GM08714 (cell line): ENCODE results near the gene LMO7.
A peak's percentile ranks its signal among the peaks of the same experiment; 100 is the strongest.

Experiments used
- H3K4me3 ChIP-seq: fragments of 200-500 bp; sonication (Bioruptor generic); 2 replicates; pipeline ENCODE4 v1.5.1; 2014; ENCODE audit warnings: mild to moderate bottlenecking, low read length, inconsistent platforms
- ZNF274 ChIP-seq: IDR thresholded peaks from 2 replicates; pipeline ENCODE4 v1.6.1; 2012; ENCODE audit warnings: mild to moderate bottlenecking, low read depth, low read length

Gene LMO7

GRCh38 chr13:75637181-75637750, 1.1 kb downstream of the LMO7 start:
- H3K4me3 ChIP-seq, result peak overlapping the region; percentile 64
- TF ChIP-seq ZNF274, result no peak

GRCh38 chr13:75639454-75639853, 3.3 kb downstream of the LMO7 start:
- H3K4me3 ChIP-seq, result no peak overlapping the region
- TF ChIP-seq ZNF274, result no peak

GRCh38 chr13:75641026-75641425, 4.9 kb downstream of the LMO7 start:
- no peak overlapping the region for H3K4me3 ChIP-seq
- TF ChIP-seq ZNF274, result no peak

- no peak overlapping the region for H3K4me3 ChIP-seq
- no peak for TF ChIP-seq ZNF274
These were observed 7.1 kb downstream of the LMO7 start for GRCh38 chr13:75643182-75643581.

- H3K4me3 ChIP-seq, result no peak overlapping the region
- no peak for TF ChIP-seq ZNF274
These were observed 7.6 kb downstream of the LMO7 start for GRCh38 chr13:75643693-75644092.

GRCh38 chr13:75645141-75645540, 9.0 kb downstream of the LMO7 start:
- no peak for TF ChIP-seq ZNF274
- no peak overlapping the region for H3K4me3 ChIP-seq

- peak overlapping the region; percentile 31; the same call in 1 of the 2 replicates for H3K4me3 ChIP-seq
- TF ChIP-seq ZNF274, result no peak
These were observed 11.1 kb downstream of the LMO7 start for GRCh38 chr13:75647126-75647784.

GRCh38 chr13:75648446-75648845, 12.3 kb downstream of the LMO7 start:
- no peak overlapping the region for H3K4me3 ChIP-seq
- no peak for TF ChIP-seq ZNF274

GRCh38 chr13:75651013-75651412, 14.9 kb downstream of the LMO7 start:
- H3K4me3 ChIP-seq, result no peak overlapping the region
- no peak for TF ChIP-seq ZNF274

- no peak overlapping the region for H3K4me3 ChIP-seq
- TF ChIP-seq ZNF274, result no peak
These were observed 16.6 kb downstream of the LMO7 start for GRCh38 chr13:75652726-75653125.

- H3K4me3 ChIP-seq, result no peak overlapping the region
- TF ChIP-seq ZNF274, result no peak
These were observed 20.4 kb downstream of the LMO7 start for GRCh38 chr13:75656425-75656989.

- no peak for TF ChIP-seq ZNF274
- H3K4me3 ChIP-seq, result no peak overlapping the region
These were observed 21.0 kb downstream of the LMO7 start for GRCh38 chr13:75657111-75657510.

GRCh38 chr13:75660694-75661093, 24.6 kb downstream of the LMO7 start:
- no peak overlapping the region for H3K4me3 ChIP-seq
- no peak for TF ChIP-seq ZNF274

GRCh38 chr13:75661443-75661842, 25.3 kb downstream of the LMO7 start:
- H3K4me3 ChIP-seq, result no peak overlapping the region
- TF ChIP-seq ZNF274, result no peak

GRCh38 chr13:75666646-75667351, 30.7 kb downstream of the LMO7 start:
- H3K4me3 ChIP-seq, result no peak overlapping the region
- TF ChIP-seq ZNF274, result no peak
